ENCODE results near the gene ILRUN. TPM values are rescaled to one million over a fixed set of nuclear protein-coding genes. Genes with fewer than 3 reads are reported as not detected.

Gene ILRUN
- total and polyA plus RNA-seq, 9 of the 15 experiments (the other 6 are each of a cell fraction or from before 2014, with no cell fraction given), result 24.9 to 78.9 (median 53.4) TPM

DNA sequence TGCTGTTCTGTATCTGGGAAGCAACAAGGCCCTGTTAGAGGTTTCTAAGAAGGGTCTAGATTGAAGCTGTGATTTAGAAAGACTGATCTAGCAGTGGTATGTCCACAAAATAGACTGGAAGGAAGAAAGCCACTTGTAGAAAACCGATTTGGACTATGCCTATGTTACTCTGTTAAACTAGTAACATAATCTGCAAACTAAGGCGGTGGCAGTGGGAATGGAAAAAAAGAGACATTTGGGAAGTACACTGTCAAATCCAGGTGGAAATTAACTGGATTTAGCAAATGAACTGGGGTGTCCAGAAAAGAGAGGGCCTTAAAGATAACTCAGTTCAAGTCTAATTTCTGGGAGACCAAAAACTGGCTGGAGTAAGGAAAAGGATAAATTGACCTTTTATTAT is 11.6 kb downstream of the ILRUN start:
- Histone ChIP-seq H3K9me1 (ENCODE audit: control insufficient read depth, insufficient read depth, low read length) (no peaks in the 10 kb centered on the region), H3K36me3 (ENCODE audit: control insufficient read depth, insufficient read depth, low read length) (peaks cover 18% of the 10 kb centered on the region), H3K4me3 (no peak overlapping the region), H3K27me3 (ENCODE audit: control insufficient read depth in 2 of 2, insufficient read depth in 2 of 2, low read length in 2 of 2) (no peaks in the 10 kb centered on the region), H3K9me3 (replicated peaks; ENCODE audit: control insufficient read depth, insufficient read depth, low read depth, low read length) (no peaks in the 10 kb centered on the region), H4K20me1 (replicated peaks; ENCODE audit: control insufficient read depth, insufficient read depth, low read length) (peaks cover 5% of the 10 kb centered on the region; the same call in 1 of the 2 replicates), H3K4me1 (replicated peaks in 1 of 2; ENCODE audit: control insufficient read depth in 2 of 2, insufficient read depth in 2 of 2, low read length in 2 of 2) (peaks cover 16 to 17% of the 10 kb centered on the region in 2 experiments; a peak in 4 of 5 replicates), H3K9ac (ENCODE audit: insufficient read depth in 1 of 2, low read depth in 2 of 2, low read length in 2 of 2) (no peak overlapping the region), H3K27ac (ENCODE audit: extremely low read depth, low read depth, low read length) (peak overlapping the region; percentile 1; the same call in 1 of the 3 replicates), H3K79me2 (ENCODE audit: control insufficient read depth, insufficient read depth, low read length) (peaks cover 92% of the 10 kb centered on the region), H2AFZ (ENCODE audit: low read depth, low read length) (no peak overlapping the region), H3K4me2 (ENCODE audit: insufficient read depth, low read length) (no peak overlapping the region)
- CTCF ChIA-PET (ENCODE audit: low intra/inter-chr PET ratio), result no interaction called here
- intact Hi-C loops (cut with micrococcal nuclease) (no loop called here), in situ Hi-C loops (cut with MboI) (no loop called here)
- TF ChIP-seq ZNF239 (CRISPR knock-in tag; IDR thresholded peaks at IDR 0.05), result no peak
- no peak for TF ChIP-seq MCM7 (IDR thresholded peaks at IDR 0.05)
- TF ChIP-seq ZFP30 (CRISPR knock-in tag; IDR thresholded peaks at IDR 0.05; ENCODE audit: borderline replicate concordance), result no peak
- TF ChIP-seq ZNF124 (CRISPR knock-in tag; IDR thresholded peaks at IDR 0.05), result no peak
- TF ChIP-seq HNRNPUL1 (IDR thresholded peaks at IDR 0.05; ENCODE audit: low read length), result no peak
- TF ChIP-seq SNIP1 (IDR thresholded peaks at IDR 0.05; ENCODE audit: low read depth), result no peak
- TF ChIP-seq, protein P1, sequence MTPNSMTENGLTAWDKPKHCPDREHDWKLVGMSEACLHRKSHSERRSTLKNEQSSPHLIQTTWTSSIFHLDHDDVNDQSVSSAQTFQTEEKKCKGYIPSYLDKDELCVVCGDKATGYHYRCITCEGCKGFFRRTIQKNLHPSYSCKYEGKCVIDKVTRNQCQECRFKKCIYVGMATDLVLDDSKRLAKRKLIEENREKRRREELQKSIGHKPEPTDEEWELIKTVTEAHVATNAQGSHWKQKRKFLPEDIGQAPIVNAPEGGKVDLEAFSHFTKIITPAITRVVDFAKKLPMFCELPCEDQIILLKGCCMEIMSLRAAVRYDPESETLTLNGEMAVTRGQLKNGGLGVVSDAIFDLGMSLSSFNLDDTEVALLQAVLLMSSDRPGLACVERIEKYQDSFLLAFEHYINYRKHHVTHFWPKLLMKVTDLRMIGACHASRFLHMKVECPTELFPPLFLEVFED (CRISPR knock-in tag; conservative IDR thresholded peaks at IDR 0.05), result no peak
- TF ChIP-seq, protein P2, sequence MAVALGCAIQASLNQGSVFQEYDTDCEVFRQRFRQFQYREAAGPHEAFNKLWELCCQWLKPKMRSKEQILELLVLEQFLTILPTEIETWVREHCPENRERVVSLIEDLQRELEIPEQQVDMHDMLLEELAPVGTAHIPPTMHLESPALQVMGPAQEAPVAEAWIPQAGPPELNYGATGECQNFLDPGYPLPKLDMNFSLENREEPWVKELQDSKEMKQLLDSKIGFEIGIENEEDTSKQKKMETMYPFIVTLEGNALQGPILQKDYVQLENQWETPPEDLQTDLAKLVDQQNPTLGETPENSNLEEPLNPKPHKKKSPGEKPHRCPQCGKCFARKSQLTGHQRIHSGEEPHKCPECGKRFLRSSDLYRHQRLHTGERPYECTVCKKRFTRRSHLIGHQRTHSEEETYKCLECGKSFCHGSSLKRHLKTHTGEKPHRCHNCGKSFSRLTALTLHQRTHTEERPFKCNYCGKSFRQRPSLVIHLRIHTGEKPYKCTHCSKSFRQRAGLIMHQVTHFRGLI (CRISPR knock-in tag; IDR thresholded peaks at IDR 0.05), result no peak
- no peak for TF ChIP-seq HEY1 (CRISPR knock-in tag; IDR thresholded peaks at IDR 0.05; ENCODE audit: borderline replicate concordance)
- peak; percentile 20; the same call in 1 of the 3 replicates for ATAC-seq
- BruUV-seq (replicated peaks), result no TSS peak
- WGBS (ENCODE audit: insufficient coverage, low coverage, missing lambda C conversion rate), result 37% methylated on average over 2 of the region's 2 CpGs
- no peak for DNase-seq (ENCODE audit: extremely low read depth in 1 of 4, low spot score in 3 of 4)
- POLR2A ChIA-PET, result interaction anchor here (1.3 to 3.3 kb wide), 2 partner anchors 9 to 11 kb away, joined by 6 to 16 read pairs; partner anchors contain the start of gene ILRUN
- no peak for FAIRE-seq

Measured in K562 (cell line).